ENCODE results near the gene UPF3A.

Gene UPF3A

DNA sequence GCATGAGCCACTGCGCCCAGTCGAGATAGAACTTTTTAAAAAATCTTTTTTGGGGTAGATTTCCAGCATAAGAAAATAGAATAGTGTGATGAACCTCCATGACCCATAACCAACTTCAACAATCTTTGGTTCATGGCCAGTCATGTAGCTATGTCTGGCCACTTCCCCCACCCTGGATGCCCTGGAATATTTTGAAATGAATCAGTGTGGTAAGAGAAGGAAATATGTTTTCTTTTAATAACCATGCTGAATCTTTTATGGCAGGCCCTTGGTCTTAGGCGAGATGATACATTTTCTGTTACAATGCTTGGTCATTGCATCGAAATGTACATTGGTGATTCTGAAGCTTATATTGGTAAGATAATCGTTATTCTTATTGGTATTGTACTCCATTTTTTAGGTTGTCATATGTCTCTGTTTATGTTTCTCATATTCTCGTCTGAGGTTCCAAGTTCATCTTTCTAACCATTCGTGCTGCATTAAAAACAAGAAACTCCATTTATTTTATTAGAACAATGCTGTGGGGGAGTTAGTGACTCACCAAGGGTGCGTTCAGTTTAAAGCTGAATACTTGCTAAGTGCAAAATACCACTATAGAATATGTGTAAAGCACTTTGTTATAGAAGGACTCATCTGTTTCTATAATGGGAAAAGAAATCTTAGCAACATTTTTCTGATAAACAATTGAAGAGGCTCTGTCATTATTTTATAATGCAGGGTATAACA, 16.4 kb upstream of the UPF3A start:
- no peak for DNase-seq

DNA sequence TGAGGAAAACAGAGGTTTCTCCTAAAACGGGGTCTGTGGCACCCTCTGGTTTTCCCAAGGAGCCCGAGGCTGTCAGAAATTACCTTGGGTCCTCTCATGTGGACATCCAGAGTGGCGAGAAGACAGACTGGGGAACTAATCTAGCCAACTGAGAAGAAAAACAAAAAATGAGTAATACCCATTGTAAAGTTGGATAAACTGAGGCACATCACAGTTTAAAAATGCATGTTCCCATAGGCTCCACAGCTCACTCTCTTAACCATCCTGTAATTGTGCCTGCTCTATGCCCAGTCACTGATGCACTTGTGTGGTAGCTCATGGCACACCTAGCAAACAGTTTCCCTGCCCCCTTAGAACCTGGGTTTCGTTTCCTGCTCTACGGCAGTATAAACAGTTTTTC, 15.2 kb upstream of the UPF3A start:
- DNase-seq: no peak

DNA sequence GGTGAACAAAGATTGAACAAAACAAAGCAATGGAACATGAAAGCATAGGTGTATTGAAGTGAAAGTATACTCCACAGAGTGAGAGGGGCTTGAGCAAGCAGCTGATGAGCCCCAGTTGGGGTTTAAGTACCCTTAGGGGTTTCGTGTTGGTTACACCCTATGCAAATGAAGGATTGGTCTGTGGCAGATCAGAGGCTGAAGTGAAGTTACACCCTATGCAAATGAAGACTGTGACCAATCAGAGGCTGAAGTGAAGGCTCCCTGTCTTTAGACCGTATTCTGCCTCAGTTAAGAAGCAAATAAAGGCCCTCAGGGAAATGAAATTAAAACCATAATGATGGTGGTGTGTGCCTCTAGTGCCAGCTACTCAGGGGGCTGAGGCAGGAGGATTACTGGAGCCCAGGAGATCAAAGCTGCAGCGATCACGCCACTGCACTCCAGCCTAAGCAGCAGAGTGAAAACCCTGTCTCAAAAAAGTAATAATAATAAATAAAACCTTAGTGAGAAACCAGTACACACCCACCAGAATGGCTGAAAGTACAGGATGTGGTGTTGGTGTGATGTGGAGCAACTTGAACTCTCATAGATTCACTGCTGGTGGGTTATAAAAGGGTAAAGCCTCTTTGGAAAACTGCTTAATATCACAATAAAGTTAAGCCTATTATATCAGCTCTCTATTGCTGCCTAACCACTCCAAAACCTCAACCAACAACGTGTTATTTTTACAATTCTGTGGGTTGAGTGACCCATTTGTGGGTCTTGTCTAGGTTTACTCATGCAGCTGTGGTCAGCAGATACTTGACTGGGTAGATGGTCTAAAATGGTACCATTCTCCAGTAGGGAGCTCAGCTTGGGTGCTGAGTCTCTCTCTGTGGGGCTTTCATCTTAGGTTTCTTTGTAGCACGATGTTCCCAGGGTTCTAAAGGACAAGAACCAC, 12.8 kb upstream of the UPF3A start:
- DNase-seq: peak; percentile 22

DNA sequence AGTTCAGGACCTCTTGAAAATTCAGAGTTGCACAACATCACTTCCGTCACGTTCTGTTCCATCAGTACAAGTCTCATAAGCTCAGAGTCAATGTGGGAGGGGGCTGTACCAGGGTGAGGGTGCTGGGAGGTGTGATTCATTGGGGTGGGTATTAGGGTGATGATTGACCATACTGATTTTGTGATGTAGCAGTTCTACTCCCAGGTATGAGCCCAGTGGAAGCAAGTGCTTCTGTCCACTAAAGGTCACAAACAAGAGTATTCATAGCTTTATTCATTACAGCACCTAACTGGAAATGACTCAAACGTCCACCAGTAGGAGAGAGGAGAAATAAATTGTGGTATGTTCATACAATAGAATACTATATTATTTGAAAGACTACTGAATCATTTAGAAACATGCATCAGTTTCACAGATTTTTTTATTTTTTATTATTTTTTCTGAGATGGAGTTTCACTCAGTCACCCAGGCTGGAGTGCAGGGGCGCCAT, 12.1 kb upstream of the UPF3A start:
- no peak for DNase-seq

DNA sequence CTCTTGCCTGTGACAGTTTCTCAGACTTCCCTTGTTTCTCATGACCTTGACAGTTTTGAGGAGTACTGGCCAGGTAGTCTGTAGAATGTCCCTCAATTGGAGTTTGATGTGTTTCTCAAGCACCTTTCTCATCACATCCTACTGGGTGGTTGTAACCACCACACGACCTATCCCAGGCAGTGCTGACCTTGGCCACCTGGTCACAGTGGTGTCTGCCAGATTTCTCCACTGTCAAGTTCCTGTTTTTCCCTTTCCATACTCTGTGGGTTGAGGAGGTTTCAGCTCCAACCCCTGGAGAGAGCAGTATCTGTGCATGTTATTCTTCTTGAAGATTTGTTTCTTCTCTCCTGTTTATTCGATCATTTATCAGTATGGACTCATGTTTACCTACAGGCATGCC, 8.4 kb upstream of the UPF3A start:
- no peak for DNase-seq

DNA sequence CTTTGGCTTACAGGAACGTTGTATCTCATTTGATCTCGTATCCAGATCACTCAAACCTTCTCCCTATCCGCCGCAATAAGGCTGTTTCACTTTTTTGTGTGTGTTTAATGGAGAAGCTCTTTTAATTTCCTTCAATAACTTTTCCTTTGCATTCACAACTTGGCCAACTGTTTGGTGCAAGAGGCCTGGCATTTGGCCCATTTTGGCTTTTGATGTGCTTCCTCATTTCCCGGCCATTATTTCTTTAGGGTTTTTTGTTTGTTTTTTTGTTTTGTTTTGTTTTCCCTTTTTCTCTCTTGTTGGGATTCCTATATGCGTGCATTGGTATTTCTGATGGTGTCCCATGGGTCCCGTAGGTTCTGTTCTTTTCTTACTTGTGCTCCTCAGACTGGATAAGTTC, 6.1 kb upstream of the UPF3A start:
- no peak for DNase-seq

DNA sequence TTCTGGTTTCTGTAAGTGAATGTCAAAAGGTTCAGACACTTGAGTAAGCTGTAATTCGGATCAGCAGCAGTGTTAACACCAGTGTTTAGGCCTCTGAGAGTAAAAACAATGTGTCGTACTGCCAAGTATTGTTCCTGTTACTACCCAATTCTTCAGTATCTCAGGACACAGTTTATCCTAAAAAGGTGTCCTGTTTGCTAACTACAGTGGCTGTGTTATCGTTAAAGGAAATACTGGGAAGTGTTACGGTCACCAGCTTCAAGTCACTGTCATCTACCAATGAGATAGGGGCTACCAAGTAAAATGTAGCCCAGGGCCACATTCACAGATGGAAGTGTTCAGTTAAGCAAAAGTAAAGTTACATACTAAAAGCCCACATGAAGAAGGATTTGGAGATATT, 2.3 kb upstream of the UPF3A start:
- no peak for DNase-seq

DNA sequence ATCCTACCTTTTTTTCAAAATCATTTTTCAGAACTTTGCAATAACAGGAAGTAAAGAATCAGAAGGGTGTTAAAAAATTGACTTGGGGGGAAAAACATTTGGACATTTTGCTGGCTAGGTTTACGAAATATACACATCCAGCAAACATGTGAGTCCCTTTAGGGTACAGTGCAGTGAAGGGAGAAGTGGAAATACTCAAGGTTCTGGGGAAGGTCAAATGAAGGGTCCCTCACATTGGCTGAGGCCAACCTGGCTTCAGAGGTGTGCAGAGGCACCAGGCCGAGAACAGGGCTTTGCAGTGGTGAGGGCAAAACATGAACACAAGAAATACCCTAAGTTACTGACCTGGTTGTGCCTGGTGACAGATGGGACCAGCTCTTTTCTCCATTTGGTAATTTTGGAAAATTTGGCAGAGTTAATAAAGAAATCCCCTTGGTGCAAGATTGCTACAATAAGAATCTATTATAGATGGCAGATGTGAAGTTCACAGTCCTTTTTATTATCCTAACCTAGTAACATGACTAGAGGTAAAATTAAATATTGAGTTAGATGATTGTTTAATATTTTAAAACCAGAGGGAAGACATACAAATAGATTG, 1.5 kb upstream of the UPF3A start:
- DNase-seq: no peak

DNA sequence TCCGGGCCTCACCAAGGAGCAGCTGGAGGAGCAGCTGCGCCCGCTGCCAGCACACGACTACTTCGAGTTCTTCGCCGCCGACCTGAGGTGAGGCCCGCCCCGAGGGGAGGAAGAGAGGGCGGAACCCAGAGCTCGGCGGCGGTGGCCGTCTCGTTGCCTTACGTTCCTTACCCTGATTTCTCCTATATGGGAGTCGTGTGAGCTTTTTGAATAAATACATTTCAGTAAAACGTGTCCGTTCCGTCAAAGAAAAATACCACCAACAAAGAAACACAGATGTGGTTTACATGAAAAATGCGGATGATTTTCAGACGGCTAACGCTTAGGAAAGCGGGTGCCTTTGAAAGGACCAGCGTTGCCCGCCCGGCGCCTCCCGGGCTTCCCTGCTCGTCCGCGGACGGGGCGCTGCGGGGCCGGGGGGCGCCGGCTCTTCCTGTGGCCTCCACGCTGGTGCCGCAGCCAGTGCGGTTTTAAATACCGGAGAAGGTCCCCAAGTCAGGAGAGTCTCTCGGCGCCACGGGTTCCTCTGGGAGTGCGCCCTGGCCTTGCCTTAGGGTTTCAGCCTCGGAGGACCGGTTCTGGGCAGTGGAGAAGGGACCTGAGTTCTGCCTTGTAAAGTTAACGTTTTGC, 755 bp downstream of the UPF3A start:
- DNase-seq: peak; percentile 27

DNA sequence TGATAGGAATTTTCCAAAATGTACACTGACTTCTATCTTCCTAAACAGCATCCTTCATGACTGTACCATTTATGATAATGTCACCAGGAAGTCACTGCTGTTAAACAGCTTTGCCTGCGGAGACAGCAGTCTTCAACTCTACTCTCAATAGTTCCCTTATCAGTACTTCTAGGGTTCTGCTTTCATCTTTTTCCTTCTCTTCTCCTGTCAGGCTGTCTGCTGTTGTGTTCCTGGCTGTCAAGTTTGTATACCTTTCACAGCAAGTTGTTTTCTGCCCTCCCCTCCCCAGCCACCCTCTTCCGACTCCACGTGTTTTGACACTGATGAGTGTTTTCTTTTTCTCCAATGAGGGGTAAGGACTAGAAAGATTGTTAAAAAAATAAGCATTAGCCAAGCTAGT, 2.2 kb downstream of the UPF3A start:
- DNase-seq: no peak

DNA sequence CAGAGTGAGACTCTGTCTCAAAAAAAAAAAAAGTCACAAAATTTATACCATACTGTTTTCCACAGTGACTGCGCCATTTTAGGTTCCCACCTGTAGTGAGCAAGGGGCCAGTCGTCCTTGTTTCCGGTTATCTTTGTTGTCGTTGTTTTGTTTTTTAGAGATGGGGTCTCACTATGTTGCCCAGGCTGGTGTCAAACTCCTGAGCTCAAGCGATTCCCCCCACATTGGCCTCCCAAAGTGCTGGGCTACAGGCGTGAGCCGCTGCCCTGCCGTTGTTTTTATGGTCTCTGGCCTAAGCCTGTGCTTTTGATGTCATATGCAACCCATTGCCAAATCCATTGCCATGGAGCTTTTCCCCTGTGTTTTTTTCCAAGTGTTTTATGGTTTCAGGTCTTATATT, 3.3 kb downstream of the UPF3A start:
- no peak for DNase-seq

DNA sequence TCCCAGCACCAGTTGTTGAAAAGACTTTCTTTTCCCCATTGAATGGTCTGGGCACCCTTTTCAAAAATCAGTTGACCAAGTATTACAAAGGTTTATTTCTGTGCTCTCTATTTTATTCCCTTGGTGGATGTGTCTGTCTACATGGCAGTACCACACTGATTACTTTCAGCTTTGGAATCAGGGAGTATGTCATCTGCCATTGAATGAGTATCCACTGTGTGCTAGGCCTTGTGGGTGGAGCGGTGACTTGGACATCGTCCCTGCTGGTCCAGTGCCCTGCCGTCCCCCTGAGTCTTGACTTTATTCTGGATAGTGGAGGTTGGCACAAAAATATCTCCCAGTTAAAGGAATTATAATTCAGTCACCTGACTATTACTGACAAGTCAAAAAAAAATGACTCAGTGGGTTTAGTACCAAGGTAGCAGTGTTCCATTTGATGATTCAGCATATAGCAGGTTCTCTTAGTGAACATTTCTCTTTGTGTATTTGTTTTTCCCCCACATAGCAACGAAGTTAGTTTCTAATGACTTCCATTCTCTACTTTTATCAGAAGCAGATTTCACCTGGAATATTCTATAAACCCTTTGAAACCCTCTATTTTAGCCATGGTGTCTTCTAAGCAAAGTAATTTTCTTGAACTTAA, 3.9 kb downstream of the UPF3A start:
- DNase-seq: no peak

DNA sequence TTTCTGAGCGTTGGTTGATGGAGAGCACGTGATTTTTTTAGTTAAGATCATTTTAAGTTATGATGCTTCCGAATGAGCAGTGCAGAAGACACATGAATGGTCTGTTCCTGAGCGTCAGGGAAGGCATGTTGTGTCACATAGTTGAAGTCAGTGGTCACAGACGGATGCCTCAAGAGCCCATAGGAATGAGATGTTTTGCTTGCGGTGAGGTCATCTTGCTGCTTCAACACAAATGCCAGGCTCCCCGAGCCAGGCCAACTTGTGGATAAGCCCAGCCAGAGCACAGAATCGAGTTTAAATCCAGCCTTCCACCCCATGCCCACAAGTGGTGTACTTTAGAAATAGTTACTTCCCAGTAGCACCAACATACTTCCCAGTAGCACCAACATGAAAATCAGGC, 5.4 kb downstream of the UPF3A start:
- no peak for DNase-seq

DNA sequence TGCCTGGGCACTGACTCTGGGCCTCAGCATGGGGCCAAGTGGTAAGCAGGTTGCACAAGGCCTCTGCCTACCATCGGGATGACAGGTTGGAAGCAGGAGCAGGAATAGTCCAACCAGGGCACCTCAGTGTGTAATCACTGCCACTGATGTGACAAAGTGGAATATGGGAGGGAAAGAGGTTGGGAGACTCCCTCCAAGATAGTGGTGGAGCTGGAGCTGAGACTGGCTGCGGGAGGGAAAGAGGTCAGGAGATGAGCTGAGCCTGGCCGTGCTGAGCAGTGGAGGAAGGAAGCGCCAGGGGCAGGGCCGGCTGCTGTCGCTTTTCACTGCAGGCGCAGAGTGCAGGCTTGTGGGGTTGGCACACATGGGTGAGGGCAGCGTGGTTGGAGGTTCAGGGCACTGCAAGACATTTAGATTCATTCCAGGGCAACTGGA, 6.8 kb downstream of the UPF3A start:
- DNase-seq: no peak

DNA sequence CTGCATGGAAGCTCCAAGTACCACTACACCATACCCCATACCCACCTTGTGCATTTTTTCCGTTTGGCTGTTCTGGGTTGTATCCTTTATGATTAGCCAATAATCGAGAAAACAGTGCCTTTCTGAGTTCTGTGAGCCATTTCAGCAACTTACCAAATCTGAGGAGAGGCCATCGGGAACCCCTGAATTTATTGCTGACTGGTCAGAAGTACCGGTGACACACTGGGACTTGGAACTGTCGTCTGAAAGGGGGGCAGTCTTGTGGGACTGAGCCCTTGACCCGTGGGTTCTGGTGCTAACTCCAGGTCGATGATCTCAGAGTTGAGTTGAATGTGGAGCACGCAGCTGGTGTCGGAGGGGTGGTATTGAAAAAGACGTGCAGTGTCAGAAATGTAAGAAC, 15.0 kb downstream of the UPF3A start:
- DNase-seq: no peak

DNA sequence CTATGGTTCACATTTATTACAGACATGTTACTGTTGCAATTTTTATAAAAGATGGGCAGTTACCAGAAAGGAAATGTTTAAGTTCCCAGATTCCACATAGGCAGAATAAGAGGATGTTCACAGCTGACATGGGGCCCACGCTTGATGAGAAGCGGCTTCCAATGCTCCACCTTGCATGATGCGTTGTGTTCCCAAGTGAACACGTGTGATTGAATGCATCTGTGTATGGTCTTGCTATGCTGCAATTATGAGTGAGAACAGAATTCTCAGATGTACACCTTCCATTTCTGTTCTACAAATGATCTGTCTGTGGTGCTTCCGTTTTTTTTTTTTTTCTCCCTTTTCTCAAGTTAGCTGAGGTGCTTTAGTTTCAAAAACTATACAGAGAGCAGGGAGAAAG, 15.5 kb downstream of the UPF3A start:
- DNase-seq: no peak

DNA sequence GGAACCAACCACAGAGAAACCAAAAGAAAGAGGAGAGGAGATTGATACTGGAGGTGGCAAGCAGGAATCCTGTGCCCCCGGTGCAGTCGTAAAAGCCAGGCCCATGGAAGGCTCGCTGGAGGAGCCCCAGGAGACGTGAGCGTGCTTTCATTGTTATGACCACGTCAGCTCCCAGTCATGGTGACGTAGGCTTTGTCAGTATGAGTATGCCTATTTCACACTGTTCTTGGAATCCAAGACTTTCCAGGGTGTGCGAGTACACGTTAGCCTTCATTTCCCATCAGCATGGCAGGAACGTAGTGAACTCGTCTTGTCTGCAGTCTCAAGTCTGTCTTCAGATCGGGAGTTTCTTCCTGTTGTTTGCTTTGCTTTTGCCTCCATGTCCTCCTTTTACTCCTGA, 17.5 kb downstream of the UPF3A start:
- DNase-seq: no peak

DNA sequence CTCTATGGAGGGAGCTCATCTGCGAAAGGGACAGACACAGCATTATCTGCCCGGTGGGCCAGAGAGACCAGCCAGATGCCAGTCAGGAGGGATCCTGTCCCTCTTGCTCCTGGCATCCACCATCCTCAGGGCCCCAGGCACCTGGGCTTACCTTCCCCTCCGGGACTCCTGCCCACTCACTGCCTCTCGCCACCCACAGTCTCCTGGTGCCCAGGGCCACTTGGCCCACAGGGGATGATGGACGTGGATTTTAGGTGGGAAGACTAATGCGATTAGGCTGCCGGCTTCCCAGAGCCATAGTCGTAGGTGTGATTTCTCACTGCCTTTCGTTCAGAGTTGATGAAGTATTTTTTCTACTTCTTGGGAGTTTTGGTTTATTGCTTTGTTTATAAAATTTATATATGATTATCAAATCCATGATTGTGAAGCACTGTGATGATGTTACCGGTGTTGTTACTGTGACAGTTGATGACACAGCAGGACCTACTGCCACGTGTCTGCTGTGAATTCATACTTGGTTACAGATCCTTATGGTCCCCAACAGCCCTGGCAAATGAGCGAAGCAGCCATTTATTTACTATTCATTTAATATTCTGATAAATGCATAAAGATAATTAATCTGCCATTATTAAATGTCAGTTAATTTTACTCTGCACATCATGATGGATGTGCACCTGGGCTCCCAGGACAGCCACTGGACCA, 18.4 kb downstream of the UPF3A start:
- no peak for DNase-seq

DNA sequence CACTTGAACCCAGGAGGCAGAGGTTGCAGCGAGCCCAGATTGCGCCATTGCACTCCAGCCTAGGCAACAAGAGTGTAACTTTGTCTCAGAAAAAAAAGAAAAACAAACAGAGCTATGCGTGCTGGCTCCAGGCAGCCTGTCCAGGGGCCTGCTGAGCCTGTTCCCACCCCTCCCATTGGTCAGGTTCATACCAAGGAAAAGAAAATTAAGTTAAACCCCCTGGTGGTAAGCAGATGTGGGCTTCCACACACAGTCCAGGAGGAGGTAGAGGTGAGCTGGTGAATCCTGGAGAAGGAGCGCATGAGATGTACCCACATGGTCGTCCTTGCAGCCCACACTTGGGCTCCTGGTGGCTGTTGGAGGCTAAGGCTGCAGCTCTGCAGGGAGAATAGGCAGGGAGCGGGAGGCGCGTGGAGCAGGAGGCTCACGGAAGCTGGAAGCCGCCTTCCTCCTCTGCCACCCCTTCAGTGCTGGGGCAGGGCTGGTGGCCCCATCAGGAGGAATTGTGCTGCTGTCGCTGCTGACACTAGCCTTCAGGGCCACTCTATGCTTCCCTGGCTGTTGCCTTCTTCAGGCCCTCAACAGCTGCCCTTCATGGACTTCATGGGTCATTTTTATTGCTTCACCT, 22.4 kb downstream of the UPF3A start:
- DNase-seq: no peak

DNA sequence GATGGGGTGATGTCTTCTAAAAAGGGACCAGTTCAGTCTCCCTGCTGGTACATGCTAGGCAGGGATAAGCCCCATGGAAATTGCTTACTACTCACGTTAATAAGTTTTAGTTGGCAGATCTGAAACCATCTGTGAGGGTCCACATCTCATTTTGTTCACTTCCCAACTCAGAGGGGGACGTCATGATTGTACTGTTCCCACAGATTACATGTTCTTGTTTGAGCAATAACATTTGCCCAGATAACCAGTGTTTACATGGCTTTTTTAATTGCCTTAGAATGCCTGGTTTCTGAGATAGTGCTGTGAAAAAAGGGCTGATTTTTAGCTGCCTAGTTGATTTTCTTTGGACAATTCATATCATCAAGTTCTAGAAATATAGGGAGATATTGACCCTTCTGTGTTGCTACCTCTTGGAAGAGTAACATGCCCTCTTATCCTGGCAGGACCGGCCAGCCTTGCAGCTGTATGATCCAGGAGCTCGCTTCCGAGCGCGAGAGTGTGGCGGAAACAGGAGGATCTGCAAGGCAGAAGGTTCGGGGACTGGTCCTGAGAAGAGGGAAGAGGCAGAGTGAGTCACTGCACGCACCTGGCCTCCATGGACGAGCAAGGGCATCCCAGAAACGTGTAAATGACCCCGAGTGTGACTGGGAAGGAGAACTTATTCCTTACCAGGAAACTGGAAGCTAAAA, 23.1 kb downstream of the UPF3A start:
- DNase-seq: no peak

DNA sequence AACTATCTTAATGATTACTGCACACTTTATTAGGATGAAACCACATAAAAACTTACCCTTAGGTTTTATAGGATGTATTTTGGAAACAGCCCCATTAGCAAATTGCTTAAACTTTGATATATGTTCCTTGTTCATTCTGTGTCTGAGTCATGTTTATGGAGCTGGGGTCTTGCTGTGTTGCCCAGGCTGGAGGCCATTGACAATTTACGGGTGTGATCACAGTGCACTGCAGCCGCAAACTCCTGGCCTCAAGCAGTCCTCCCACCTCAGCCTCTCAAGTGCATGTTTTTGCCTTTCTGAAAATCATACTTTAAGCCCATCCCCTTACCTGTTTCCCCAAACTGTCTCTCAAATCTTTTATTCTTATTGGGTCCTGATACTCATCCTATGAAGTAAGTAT, 27.7 kb downstream of the UPF3A start:
- no peak for DNase-seq

Measured in activated CD4-positive, alpha-beta T cell treated with anti-CD3 and anti-CD28 coated beads, Interleukin-2, amount 50 U/mL, for 16 hours (primary cell).